Mesenteric fat pad (tissue), 1 donor: Measurements from ENCODE around the gene RASA2. TPM values are rescaled to one million over a fixed set of nuclear protein-coding genes. Genes with fewer than 3 reads are reported as not detected.
"Not testable (repeated sequence)": the region's sequence is repeated elsewhere in the genome, so short reads cannot be mapped to it uniquely, and the experiment has no call there.

Experiments used
- DNase-seq: peaks from one replicate; pipeline ENCODE4 v3.0.0-alpha.2; 2020; ENCODE audit warnings: low spot score
- total RNA-seq: library from RNA; stranded (reverse); fragmentation: NEBNext Ultra II Directional; extraction: Animal tissue kit (Norgen Biotek cat#: 25700); gene quantifications from one replicate; pipeline ENCODE4 v1.2.1, GENCODE V29; 2021
- donor health status: DM: yes; HTN: yes; CAD: no.

The RASA2 gene
- total RNA-seq, 1 donor from 2014 or later = 24.4 TPM

DNA sequence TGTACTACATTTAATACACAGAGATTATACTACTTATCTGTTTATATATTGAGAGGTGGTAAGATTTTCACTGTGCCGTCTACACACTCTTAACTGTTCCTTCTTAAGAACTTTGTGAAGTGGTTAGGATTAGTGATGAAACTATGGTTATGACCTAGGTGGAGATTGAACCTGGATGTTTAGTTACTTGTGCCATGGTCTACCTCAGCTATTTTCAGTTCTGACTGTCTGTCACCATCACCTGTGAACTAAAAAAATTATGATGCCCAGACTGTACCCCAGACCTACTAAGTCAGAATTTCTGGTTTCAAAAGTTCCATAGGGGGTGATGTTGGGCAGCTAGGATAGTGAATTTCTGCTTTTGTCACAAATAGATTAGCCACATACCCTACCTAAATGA, 6.4 kb downstream of the RASA2 start:
- DNase-seq = no peak

- not testable (repeated sequence) for DNase-seq
Measured at GRCh38 chr3:141497589-141497988, 10.8 kb downstream of the RASA2 start.

GRCh38 chr3:141498598-141499223, 11.9 kb downstream of the RASA2 start:
- no peak for DNase-seq

- no peak for DNase-seq
Measured at GRCh38 chr3:141499284-141499683, 12.5 kb downstream of the RASA2 start.

DNA sequence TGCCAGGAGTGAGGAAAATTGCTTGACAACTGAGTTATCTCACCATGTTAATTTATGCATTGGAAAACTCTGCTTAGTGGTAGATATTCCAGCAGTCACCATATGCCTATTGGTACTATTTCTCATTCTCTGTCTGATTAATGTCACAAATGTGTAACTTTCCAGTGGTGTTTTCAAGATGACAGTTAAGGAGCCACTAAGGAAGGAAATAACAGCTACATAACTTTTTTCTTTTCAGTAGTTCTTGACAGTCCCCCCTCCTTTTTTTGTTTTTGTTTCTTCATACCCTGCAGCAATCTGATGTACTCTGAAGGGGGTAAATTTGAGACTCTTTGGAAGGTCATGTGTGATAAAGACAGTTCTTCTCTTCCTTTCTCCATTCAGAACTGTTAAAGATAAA, 13.1 kb downstream of the RASA2 start:
- no peak for DNase-seq

DNA sequence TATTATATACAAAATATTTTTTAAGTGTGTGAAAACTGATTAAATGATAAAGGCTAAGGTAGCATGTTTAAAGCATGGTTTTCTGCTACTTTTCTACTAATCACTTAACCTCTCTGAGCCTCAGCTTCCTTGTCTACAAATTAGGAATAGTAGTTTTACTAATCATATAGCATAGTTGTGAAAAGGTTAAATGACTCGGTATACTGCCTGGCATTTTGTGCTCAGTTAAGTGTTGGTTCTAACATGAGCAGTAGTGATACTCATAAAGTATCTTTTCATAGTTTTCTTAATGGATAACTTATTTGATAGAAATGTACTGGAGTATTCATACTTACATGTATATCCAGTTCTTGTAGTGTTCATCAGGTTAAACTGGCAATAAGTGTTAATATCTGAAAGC, 13.6 kb downstream of the RASA2 start:
- DNase-seq = no peak

- no peak for DNase-seq
Measured at GRCh38 chr3:141505166-141505565, 18.3 kb downstream of the RASA2 start.

GRCh38 chr3:141506071-141506470, 19.2 kb downstream of the RASA2 start:
- DNase-seq = no peak

DNA sequence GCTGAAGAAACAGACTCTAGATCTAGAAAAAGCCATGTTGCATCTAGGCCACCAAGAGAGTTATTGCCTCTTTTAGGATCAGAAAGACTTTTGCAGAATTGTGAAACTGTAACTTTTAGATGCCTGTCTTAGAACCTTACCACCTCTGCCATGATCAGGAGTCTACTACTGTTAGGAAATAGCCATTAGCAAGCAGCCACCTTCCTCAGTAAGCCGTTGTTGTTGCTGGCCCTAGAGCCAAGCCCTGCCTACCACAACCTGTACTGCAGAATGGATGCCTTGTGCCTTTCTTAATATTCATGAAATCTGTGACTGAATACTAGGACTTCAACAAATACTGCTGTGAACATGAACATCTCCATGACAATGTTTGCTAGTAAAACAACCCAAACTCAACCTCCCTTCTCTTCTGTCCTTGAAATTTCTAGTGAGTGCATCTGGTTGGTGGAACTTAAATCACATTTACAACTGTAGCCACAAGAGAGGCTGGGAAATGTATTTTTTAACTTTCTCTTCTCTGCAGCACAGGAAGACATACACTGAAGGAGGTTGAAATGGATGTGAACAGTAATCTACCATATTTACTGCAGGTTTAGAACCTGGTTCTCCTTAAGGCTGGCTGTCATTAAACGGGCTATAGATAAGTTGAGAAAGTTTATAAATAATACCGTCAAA, 20.7 kb downstream of the RASA2 start:
- no peak for DNase-seq

DNA sequence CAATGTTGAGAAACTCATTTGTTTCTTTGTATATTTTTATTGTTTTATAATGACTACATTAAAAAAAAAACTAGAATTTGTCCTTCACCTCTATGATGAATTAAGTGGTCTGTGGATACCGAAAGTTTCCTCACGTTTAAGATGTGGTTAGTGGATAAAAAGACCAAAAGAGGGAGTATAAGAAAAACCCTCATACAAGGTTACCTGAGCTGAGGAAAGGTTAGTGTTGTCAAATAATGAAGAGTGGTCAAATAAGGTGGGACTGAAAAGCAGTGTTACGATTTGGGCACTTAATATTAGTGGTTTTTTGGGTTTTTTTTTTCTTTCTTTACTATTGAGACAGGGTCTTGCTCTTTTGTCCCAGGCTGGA, 21.2 kb downstream of the RASA2 start:
- no peak for DNase-seq

GRCh38 chr3:141511361-141511760, 24.5 kb downstream of the RASA2 start:
- DNase-seq = no peak

- no peak for DNase-seq
Measured at GRCh38 chr3:141514382-141514781, 27.6 kb downstream of the RASA2 start.

DNA sequence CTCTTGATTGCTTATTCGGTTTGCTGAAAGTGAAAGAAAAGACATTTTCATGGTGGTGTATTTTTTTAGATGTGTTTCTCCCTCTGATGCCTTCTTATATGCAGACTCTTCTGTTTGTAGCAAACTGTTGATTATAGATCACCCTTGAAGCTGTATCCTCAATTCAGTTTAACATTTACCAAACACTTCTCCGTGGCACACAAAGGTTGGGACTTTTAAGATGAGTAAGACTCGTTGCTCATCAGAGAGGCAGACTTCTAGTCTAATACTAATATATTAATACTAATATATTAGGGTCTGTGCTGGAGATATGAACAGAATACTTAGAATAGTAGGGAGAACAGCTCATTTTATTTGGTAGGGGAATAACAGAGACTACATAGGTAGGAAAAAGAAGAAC, 32.8 kb downstream of the RASA2 start:
- DNase-seq = no peak

GRCh38 chr3:141521781-141522180, 35.0 kb downstream of the RASA2 start:
- DNase-seq = no peak

DNA sequence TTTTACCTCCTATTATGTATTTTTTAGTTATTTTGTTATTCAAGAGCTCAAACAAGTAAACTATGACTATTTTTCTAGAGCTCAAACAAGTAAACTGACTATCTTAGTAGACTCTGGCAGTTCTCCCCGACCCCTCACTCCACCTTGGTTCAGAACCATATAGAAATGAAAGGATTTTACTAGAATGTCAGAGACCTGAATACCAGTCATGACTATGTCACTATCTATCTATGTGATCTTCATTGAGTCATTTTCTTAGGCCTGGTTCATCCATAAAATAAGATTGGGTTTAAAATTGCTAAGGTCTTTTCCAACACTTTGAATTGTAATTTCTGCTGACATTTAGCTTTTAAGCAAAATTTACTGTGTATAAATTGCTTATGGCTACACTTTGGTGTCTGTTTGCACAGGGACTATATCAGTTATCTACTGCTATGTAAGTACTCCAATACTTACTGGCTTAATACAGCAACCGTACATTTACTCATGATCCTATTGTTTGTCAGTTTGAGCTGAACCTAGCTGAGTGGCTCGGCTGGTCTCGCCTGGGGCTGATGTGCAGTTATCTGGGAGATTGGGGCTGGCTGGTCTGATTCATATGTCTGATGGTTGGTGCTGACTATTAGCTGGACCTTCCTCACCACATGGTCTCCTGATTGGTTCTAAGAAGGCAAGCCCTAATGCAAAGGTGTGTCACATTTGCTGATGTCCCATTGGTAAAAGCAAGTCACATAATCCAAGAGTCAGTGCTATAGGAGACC, 37.0 kb downstream of the RASA2 start:
- DNase-seq = no peak

- DNase-seq = no peak
Measured at GRCh38 chr3:141524988-141525387, 38.2 kb downstream of the RASA2 start.

- DNase-seq = no peak
Measured at GRCh38 chr3:141525814-141526213, 39.0 kb downstream of the RASA2 start.

DNA sequence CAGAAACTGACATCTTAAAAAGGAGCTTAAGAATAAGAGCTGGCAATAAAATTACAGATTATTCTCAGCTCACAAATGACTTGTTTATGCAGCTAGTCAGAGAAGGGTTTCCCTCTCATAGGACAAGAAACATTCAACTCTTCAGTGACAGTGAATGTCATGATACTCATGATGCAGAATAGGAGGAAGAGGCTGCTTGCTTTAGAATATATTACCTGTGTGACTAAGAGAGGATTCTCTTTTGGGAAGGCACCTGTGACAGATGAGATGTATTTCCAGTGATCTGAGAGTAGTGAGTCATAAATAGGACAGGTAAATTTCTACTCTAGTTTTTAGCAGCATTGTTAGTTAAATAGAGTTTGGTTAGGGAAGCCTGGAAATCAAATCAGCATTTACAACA, 39.9 kb downstream of the RASA2 start:
- no peak for DNase-seq

DNA sequence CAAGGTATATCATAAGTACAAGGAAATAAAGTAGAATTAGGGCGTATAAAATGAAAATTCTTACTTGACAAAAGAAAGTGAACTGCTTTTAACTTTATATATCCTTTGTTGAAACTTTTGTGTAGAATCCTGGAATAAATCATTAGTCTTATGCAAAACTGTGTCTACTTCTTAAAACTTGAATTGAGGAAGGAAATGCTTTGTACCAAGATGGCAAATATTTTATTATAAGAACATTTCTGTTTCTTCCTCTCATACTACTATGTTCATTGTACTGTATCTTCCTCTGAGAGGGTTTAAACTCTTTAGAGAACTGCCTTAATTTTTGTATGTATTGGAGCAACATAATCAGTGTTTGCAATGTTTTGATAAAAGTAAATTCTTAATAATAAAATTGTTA, 42.0 kb downstream of the RASA2 start:
- no peak for DNase-seq

DNA sequence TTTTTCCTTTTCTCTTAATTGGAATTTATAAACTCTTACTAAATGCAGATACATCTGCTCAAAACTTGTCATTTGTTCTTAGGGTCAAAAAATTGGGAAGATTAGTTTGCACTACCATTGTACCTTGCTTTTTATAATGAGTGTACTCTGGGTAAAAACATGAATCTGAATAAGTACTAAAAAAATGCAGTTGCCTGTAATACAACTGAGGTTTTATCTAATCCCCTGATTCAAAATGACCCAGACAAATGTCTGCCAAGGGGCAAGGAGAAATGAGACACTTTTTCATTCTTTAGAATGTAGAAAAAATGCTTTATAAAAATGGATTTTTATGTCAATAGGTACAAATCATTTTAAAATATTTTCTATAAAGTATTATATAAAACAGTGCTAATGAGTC, 42.4 kb downstream of the RASA2 start:
- DNase-seq = no peak

- no peak for DNase-seq
Measured at GRCh38 chr3:141529717-141530414, 43.0 kb downstream of the RASA2 start.

DNA sequence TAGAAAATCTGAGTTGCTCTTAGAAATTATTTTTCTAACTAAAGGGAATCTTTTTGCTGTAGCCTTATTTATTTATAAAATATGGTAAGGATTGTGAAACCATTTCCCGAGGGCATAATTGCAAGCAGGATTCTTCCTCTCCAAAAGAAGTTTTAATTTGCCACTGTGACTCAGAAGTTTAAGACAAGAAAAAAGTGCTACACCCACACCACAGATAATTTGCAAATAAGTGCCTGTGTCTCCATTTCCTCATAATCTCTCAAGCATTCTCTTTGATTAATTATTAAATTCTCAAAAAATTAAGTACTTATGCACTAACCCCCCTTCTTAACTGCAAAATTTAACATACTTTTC, 43.6 kb downstream of the RASA2 start:
- DNase-seq = no peak
